Suppressor macrophage treated with lipopolysaccharide for 4 hours (primary cell): ENCODE measurements around the gene AFDN.

ENCODE experiments used
- DNase-seq: peaks from one replicate; pipeline ENCODE4 v3.0.0-alpha.2; 2020

AFDN gene

GRCh38 chr6:168007592-168008338 is 181.1 kb downstream of the AFDN start:
- DNase-seq = peak; percentile 79

- no peak for DNase-seq
Measured at GRCh38 chr6:168009331-168009730, 182.6 kb downstream of the AFDN start.

GRCh38 chr6:168011291-168011690 is 184.6 kb downstream of the AFDN start:
- DNase-seq = no peak

- DNase-seq = no peak
Measured at GRCh38 chr6:168012431-168013249, 185.9 kb downstream of the AFDN start.

- no peak for DNase-seq
Measured at GRCh38 chr6:168013250-168013915, 186.7 kb downstream of the AFDN start.

GRCh38 chr6:168014428-168014827 is 187.7 kb downstream of the AFDN start:
- no peak for DNase-seq

- DNase-seq = no peak
Measured at GRCh38 chr6:168015009-168015408, 188.3 kb downstream of the AFDN start.

GRCh38 chr6:168015482-168016175 is 188.9 kb downstream of the AFDN start:
- no peak for DNase-seq

GRCh38 chr6:168016176-168016620 is 189.5 kb downstream of the AFDN start:
- DNase-seq = no peak

- no peak for DNase-seq
Measured at GRCh38 chr6:168016721-168017525, 190.2 kb downstream of the AFDN start.

GRCh38 chr6:168017629-168018028 is 190.9 kb downstream of the AFDN start:
- DNase-seq = no peak

GRCh38 chr6:168018664-168019063 is 192.0 kb downstream of the AFDN start:
- DNase-seq = no peak

- DNase-seq = no peak
Measured at GRCh38 chr6:168020242-168020641, 193.5 kb downstream of the AFDN start.

GRCh38 chr6:168021581-168021980 is 194.9 kb downstream of the AFDN start:
- no peak for DNase-seq
